Stimulated activated naive CD4-positive, alpha-beta T cell (primary cell): Measurements from ENCODE around the gene FRS2.
A peak's percentile ranks its signal among the peaks of the same experiment; 100 is the strongest.

Source experiments
- DNase-seq, 6 experiments: peaks; one replicate each; lab custom pipeline; 2025; lab: John Stamatoyannopoulos, UW

Gene FRS2

GRCh38 chr12:69501154-69501895, 31.1 kb downstream of the FRS2 start:
- no peak for DNase-seq

DNA sequence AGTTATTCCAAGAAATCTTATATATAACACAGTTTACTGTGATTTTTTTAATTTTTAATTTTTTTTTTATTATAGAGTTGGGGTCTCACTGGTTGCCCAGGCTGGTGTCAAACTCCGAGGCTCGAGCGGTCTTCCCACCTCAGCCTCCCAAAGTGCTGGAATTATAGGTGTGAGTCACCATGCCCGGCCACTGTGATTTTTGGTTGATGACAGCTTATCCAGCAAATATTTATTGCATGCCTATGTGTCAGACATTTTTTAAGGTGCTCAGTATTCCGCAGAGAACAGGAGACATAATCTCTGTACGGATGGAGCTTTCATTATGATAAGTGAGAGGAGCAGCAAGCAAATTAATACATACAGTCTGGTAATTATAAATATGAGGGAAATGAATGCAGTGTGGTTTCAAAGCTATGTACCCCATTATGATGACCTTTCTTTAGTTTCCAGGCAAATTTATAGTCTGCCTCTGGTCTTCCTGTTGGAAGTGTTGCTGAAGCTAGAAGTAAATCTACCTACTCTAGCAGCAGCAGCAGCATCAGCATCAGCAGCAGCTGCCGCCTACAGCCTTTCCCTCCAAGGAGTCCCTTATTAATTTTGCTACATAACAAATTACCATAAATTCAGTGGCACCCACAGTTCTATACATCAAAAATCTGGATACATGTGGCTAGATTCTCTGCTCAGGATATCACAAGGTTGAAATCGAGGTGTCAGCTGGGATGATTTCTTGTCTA, 32.3 kb downstream of the FRS2 start:
- no peak for DNase-seq

DNA sequence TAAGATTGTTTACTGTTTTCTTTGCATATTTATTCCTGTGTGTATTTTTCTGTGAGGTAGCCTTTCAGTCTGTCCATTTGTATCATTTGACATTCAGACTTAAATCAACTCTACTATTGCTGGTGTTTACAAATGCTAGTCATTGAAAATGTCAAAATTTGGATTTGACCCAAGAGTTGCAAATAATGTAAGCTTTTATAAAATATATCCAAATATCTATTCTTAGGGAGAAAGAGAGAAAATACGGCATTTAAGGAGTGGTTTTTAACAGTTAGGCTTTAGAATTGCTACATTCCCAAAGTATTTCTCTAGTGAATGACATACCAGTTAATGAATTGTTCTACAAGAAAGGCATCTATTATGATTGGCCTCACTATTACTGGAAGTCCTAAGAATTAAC, 37.9 kb downstream of the FRS2 start:
- no peak for DNase-seq

DNA sequence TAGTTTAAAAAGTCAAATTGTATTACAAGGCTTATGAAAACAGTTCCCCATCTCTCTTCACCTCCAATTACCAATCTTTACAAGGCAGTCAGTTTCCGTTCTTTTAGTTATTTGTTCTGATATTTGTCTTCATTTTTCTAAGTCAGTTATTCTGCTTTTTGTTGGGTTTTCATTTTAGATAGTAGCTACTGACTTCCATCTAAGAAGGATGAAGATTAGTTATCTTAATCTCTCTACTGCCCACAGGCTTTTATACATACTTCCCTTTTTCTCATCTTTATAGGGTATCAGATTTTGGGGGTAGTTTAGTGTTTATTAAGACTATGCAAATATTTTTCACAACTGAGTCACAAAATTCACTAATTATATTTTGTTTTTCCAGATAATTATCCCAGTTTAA, 38.4 kb downstream of the FRS2 start:
- no peak for DNase-seq

GRCh38 chr12:69509308-69509736, 39.1 kb downstream of the FRS2 start:
- no peak for DNase-seq

GRCh38 chr12:69509904-69510827, 40.0 kb downstream of the FRS2 start:
- DNase-seq: no peak

GRCh38 chr12:69511016-69511415, 40.8 kb downstream of the FRS2 start:
- DNase-seq: no peak

DNA sequence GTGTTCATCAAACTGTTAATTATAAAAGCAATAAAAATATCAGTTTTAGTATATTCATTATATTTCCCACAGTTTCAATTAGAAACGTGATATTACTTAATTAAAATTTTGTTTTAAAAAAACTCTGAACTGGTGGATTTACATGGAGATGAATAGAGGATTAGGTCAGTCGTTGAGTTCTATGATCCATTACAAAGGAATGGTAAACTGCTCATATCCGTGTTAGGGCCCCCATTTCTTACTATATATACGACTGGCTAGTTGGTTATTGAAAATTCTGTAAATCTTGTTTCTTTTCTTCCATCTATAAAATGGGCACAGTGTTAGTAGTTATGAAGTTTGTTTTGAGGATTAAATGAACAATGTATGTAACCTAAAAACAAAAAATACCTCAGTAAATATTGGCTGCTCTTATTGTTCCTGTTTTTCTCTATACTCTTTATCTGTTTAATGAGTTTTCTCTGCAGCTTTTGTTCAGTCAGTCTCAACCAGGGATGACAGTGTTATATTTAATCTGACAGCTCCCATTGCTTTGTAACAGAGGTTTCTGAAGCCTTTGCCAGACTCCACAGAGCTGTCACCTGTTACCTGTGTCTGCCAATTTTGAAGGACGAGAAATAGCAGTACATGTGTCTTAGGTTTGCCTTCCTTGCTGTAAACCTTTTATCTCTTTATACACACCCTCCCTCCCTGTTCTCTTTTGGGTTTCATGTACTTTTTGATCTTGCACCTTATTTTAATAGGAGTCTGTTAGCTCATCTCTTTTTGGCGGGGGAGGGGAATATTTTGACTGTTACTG, 41.5 kb downstream of the FRS2 start:
- peak in 1 of 6 experiments; percentile 6 for DNase-seq

- DNase-seq: no peak
These were observed 42.6 kb downstream of the FRS2 start for GRCh38 chr12:69512820-69513219.

GRCh38 chr12:69513297-69513696, 43.1 kb downstream of the FRS2 start:
- no peak for DNase-seq

GRCh38 chr12:69514111-69514510, 43.9 kb downstream of the FRS2 start:
- DNase-seq: no peak

GRCh38 chr12:69514845-69515244, 44.7 kb downstream of the FRS2 start:
- no peak for DNase-seq

GRCh38 chr12:69515394-69515930, 45.3 kb downstream of the FRS2 start:
- no peak for DNase-seq

GRCh38 chr12:69516950-69517349, 46.8 kb downstream of the FRS2 start:
- no peak for DNase-seq

DNA sequence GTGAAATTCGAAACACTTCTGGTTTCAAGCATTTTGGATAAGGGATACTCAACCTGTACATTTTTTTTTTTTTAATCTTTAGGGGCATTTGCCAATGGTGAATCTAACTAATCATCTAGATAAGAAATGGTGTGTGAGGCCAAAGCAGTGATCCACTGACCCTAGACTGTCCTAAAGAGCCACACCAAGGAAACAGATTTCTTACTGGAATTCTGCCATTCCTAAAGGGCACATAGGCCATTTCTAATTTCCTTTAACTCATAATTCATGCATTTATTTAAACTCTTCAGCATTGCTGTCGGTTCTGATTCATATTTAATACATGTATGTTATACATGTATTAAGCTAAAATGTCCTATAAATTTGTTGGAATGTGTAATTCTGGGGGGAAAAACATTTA, 47.2 kb downstream of the FRS2 start:
- DNase-seq: no peak

GRCh38 chr12:69519871-69520270, 49.7 kb downstream of the FRS2 start:
- DNase-seq: no peak

DNA sequence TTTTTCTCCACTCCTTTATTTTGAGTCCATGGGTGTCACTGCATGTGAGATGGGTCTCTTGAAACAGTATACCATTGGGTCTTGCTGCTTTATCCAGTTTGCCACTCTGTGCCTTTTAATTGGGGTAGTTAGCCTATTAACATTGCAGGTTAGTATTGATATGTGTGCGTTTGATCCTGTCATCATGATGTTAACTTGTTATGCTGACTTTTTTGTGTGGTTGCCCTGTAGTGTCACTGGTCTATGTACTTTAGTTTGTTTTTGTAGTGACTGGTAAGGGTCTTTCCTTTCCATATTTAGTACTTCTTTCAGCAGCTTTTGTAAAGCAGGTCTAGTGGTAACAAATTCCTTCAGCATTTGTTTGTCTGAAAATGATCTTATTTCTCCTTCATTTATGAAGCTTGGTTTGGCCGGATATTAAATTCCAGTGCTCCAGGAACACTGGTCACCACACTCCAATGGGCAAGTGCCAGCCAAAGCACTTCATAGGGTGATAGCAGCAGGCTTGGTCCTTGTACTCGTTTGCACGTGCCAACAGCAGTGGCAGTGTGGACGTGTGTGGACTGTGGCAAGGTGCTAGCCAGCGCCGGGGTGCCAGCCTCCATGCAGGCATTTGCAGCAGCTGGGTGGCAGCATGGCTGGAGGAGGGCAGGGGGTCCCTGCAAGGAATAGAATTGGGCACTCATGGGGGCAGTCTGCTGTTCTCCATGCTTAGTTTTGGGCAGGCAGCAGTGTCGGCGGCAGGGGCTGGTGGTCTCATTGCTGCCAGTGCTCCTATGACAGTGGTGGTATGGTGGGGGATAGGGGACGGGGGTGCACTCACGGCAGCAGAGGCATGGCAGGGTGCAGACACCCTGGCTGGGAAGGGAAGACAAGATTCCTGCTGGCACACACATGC, 53.5 kb downstream of the FRS2 start:
- no peak for DNase-seq

- no peak for DNase-seq
These were observed 54.1 kb downstream of the FRS2 start for GRCh38 chr12:69524331-69524630.

DNA sequence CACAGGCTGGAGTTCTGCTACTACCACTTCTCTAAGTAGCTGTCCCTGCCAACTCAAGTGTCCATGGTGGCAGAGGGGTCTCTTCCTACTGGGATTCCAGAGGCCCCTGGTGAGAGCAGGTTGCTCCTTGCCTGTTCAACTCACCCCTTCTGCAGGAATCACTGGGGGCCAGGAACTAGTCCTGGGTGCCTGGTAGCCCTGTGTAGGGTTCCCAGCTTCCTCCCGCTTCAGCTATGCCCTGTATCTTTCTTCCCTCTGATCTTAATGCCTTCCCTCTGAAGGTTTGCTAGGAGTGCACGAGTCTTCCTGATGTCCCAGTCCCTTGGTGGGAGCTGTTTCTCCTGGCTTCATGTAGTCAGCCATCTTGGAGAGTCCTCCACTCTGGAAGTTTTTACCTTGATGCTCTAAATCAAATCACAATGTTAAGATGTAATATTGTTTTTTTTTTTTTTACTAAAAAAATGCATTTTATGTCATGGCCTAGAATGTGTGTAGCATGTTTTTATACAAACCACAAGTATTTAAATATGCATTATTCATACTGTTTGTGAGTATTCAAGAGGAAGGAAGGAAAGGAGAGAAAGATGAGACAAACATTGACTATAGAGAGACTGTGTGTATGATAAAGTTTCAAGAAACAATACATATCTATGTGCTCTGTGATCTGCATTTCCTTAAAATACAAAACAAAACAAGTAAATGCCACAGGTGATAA, 54.7 kb downstream of the FRS2 start:
- DNase-seq: no peak
